Esophagus muscularis mucosa (tissue), 4 donors: ENCODE data around the gene IMPG2. TPM values are rescaled to one million over a fixed set of nuclear protein-coding genes. Genes with fewer than 3 reads are reported as not detected.

Source experiments
- DNase-seq: peaks from one replicate; pipeline ENCODE4 v3.0.0-alpha.2; 2017; ENCODE audit errors: extremely low spot score
- H3K27ac ChIP-seq, 4 donors: fragments of 200-600 bp; sonication (generic); replicated peaks in 1 of 4; 1 replicate in 3 of 4; 2 replicates in 1 of 4; pipeline ENCODE4 v1.5.1; 2016 to 2019; ENCODE audit warnings: mild to moderate bottlenecking in 1 of 4
- H3K27me3 ChIP-seq, 4 donors: fragments of 200-600 bp; sonication (generic); one replicate each; pipeline versions ENCODE4 v1.5.1 to v1.6.0; 2016 to 2019
- H3K36me3 ChIP-seq, 4 donors: fragments of 200-600 bp; sonication (generic); one replicate each; pipeline ENCODE4 v1.5.1; 2016 to 2019
- H3K4me1 ChIP-seq, 4 donors: fragments of 200-600 bp; sonication (generic); one replicate each; pipeline ENCODE4 v1.5.1; 2016 to 2019
- H3K4me3 ChIP-seq, 4 donors: fragments of 200-600 bp; sonication (generic); 1 replicate in 2 of 4; 2 replicates in 2 of 4; pipeline ENCODE4 v1.5.1; 2016 to 2019; ENCODE audit warnings: mild to moderate bottlenecking in 4 of 4, moderate library complexity in 1 of 4
- H3K9me3 ChIP-seq, 4 donors: fragments of 200-600 bp; sonication (generic); 1 replicate in 3 of 4; 2 replicates in 1 of 4; pipeline ENCODE4 v1.5.1; 2016 to 2019
- EP300 ChIP-seq: sonication (generic); formaldehyde crosslinking; IDR thresholded peaks from one replicate; pipeline ENCODE4 v1.6.1; 2017; ENCODE audit warnings: antibody characterized with exemption
- POLR2A ChIP-seq: fragments of 450-650 bp; IDR thresholded peaks from one replicate; pipeline ENCODE4 v1.6.1; 2017; ENCODE audit warnings: antibody characterized with exemption, moderate library complexity, mild to moderate bottlenecking, low read depth
- POLR2AphosphoS5 ChIP-seq, 2 donors: sonication (generic); formaldehyde crosslinking; IDR thresholded peaks; one replicate each; pipeline ENCODE4 v1.6.1; 2017; ENCODE audit warnings: antibody characterized with exemption in 2 of 2
- intact Hi-C: fragments of 100-400 bp; cut with DNase I; formaldehyde crosslinking; loops from one replicate; pipeline ENCODE4 v1.15.1; 2023
- total RNA-seq, 4 donors: library from RNA; depleted of rRNA; stranded (reverse); fragments of >200 nt; gene quantifications; one replicate each; pipeline versions ENCODE4 v1.1.0 to v1.2.1, GENCODE V29; 2016
- TF ChIP-seq, protein P1 (sequence below), 3 experiments: fragments of 200-600 bp in 2 of 3; fragments of 450-650 bp in 1 of 3; sonication (generic) in 2 of 3; IDR thresholded peaks; one replicate each; pipeline ENCODE4 v1.5.1; 2017 to 2019; ENCODE audit warnings: antibody characterized with exemption in 3 of 3, mild to moderate bottlenecking in 2 of 3, moderate library complexity in 1 of 3

IMPG2 gene
- total RNA-seq, 4 donors from 2014 or later = 0.78 to 0.83 (median 0.82) TPM

DNA sequence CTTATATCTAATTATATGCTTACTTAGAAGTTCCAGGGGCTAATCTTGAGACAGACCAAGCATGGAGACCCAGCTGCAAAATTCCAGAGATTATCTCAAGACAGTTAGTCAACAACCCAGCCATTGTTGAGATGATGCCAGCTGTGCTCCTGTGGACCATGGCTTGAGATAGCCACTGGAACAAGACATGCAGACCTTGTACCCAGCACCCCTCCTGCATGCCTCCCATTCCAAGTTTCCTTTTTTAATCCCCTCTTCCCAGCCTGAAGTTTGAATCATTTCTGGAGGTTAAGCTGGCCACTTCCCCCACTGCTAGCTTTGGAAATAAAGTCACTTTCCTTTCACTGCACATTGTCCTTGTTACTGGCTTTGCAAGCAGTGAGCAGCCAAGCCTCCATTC is 53.8 kb downstream of the IMPG2 start:
- intact Hi-C loops = no loop called here
- Histone ChIP-seq H3K4me1 (peaks cover 0 to 32% (median 31%) of the 10 kb centered on the region in 4 donors), H3K27ac (no peak overlapping the region), H3K36me3 (no peaks in the 10 kb centered on the region), H3K27me3 (no peaks in the 10 kb centered on the region), H3K9me3 (no peaks in the 10 kb centered on the region), H3K4me3 (no peak overlapping the region)
- DNase-seq = no peak
- TF ChIP-seq EP300 (no peak), POLR2A (no peak), POLR2AphosphoS5 (IDR thresholded peaks at IDR 0.05) (no peak)
- TF ChIP-seq, protein P1, sequence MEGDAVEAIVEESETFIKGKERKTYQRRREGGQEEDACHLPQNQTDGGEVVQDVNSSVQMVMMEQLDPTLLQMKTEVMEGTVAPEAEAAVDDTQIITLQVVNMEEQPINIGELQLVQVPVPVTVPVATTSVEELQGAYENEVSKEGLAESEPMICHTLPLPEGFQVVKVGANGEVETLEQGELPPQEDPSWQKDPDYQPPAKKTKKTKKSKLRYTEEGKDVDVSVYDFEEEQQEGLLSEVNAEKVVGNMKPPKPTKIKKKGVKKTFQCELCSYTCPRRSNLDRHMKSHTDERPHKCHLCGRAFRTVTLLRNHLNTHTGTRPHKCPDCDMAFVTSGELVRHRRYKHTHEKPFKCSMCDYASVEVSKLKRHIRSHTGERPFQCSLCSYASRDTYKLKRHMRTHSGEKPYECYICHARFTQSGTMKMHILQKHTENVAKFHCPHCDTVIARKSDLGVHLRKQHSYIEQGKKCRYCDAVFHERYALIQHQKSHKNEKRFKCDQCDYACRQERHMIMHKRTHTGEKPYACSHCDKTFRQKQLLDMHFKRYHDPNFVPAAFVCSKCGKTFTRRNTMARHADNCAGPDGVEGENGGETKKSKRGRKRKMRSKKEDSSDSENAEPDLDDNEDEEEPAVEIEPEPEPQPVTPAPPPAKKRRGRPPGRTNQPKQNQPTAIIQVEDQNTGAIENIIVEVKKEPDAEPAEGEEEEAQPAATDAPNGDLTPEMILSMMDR (IDR thresholded peaks at IDR 0.05) = no peak

DNA sequence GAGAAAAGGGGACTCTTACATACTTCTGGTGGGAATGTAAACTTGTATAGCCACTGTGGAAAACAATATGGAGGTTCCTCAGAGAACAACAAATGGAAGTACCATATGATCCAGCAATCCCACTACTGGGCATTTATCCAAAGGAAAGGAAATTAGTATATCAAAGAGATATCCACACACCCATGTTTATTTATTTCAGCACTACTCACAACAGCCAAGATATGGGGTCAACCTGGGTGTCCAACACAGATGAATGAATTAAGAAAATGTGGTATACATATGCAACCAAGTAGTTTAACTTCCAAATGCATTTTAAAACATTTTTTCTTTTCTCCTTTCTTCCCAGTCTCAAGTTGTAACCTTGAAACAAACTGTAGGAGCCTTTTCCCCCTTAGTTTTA is 54.3 kb downstream of the IMPG2 start:
- intact Hi-C loops = no loop called here
- DNase-seq = no peak
- no peak overlapping the region for H3K27ac ChIP-seq
- H3K9me3 ChIP-seq = no peaks in the 10 kb centered on the region
- H3K27me3 ChIP-seq = no peaks in the 10 kb centered on the region
- no peaks in the 10 kb centered on the region for H3K36me3 ChIP-seq
- TF ChIP-seq EP300 (no peak), POLR2A (no peak), POLR2AphosphoS5 (IDR thresholded peaks at IDR 0.05) (no peak)
- TF ChIP-seq, protein P1 (IDR thresholded peaks at IDR 0.05) = no peak
- no peak overlapping the region for H3K4me3 ChIP-seq
- H3K4me1 ChIP-seq = peaks cover 0 to 37% (median 35%) of the 10 kb centered on the region in 4 donors

DNA sequence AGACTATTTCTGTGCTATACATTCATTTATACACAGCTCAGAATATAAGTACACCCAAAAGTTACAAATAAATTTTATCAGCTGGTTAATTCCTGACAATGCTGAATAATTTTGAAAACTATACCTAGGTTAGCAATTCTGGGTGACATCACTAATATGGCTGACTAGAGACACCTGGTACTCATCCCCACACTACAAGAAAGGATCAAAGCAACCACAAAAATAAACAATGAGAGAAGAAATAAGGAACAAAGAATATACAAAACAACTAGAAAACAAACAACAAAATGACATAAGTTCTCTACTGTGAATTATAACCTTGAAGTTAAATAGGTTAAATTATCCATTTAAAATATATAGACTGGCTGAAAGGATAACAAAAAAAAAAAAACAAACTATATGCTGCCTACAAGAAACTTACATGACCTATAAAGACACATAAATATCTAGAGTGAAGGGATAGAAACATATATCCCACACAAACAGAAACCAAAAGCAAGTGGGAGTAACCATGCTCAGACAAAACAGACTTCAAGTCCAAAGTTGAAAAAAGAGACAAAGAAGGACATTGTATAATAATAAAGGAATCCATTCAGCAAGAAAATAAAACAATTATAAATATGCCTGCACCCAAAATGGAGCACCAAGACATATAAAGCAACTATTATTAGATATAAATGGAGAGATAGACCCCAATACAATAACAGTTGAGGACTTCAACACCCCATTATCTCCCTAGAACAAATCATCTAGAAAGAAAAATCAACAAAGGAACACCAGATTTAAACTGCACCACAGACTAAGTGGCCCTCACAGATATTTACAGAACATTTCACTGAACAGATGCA is 57.8 kb downstream of the IMPG2 start:
- Histone ChIP-seq H3K27ac (no peak overlapping the region), H3K36me3 (no peaks in the 10 kb centered on the region), H3K9me3 (no peaks in the 10 kb centered on the region), H3K4me1 (peaks cover 0 to 21% (median 15%) of the 10 kb centered on the region in 4 donors), H3K27me3 (no peaks in the 10 kb centered on the region), H3K4me3 (no peak overlapping the region)
- TF ChIP-seq POLR2A (no peak), EP300 (no peak), POLR2AphosphoS5 (IDR thresholded peaks at IDR 0.05) (no peak)
- TF ChIP-seq, protein P1 (IDR thresholded peaks at IDR 0.05) = no peak
- intact Hi-C loops = no loop called here
- no peak for DNase-seq

DNA sequence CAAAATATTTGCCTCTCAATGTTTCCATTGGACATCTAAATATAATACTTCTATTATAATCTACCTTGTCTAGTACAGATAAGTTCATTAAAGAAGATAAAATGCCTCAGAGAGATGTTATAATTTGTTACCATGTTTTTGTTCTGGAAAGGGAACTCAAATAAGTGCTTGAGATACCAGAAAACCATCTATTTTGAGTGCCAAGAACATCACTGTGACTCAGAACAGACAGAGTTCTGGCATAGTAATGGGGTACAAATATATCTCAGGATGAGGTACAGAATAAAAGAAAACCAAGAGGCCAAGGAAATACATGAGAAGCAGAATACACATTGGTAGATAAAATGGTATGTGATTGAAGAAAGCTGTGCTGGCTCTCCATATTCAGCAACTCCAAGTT is 58.9 kb downstream of the IMPG2 start:
- DNase-seq = no peak
- peaks cover 0 to 14% (median 12%) of the 10 kb centered on the region in 4 donors for H3K4me1 ChIP-seq
- no peaks in the 10 kb centered on the region for H3K27me3 ChIP-seq
- no peak overlapping the region for H3K4me3 ChIP-seq
- no peaks in the 10 kb centered on the region for H3K9me3 ChIP-seq
- intact Hi-C loops = no loop called here
- no peaks in the 10 kb centered on the region for H3K36me3 ChIP-seq
- no peak overlapping the region for H3K27ac ChIP-seq
- TF ChIP-seq POLR2A = no peak
- TF ChIP-seq, protein P1 (IDR thresholded peaks at IDR 0.05) = no peak
- no peak for TF ChIP-seq POLR2AphosphoS5 (IDR thresholded peaks at IDR 0.05)
- TF ChIP-seq EP300 = no peak
